NCI-H510A (cell line): ENCODE data around the gene SMIM14.
A peak's percentile ranks its signal among the peaks of the same experiment; 100 is the strongest.
"Not testable (repeated sequence)": the region's sequence is repeated elsewhere in the genome, so short reads cannot be mapped to it uniquely, and the experiment has no call there.

ENCODE experiments used
- DNase-seq: peaks from one replicate; lab custom pipeline; 2025; lab: John Stamatoyannopoulos, UW

SMIM14 gene

GRCh38 chr4:39638354-39639239 is at the start of gene SMIM14:
SMIM14 (minus strand) TSS chr4:39638865; CDS start chr4:39605145, 33,720 bp downstream.
- DNase-seq, result peak; percentile 90

- DNase-seq, result no peak
These were observed 48.3 kb upstream of the SMIM14 start for GRCh38 chr4:39687014-39687413.

- no peak for DNase-seq
These were observed 47.3 kb upstream of the SMIM14 start for GRCh38 chr4:39685990-39686389.

GRCh38 chr4:39682138-39682537 is 43.5 kb upstream of the SMIM14 start:
- DNase-seq, result no peak

- not testable (repeated sequence) for DNase-seq
These were observed 42.3 kb upstream of the SMIM14 start for GRCh38 chr4:39681003-39681402.

GRCh38 chr4:39675681-39676080 is 37.0 kb upstream of the SMIM14 start:
- not testable (repeated sequence) for DNase-seq

GRCh38 chr4:39670296-39670695 is 31.6 kb upstream of the SMIM14 start:
- not testable (repeated sequence) for DNase-seq

GRCh38 chr4:39668887-39669286 is 30.2 kb upstream of the SMIM14 start:
- DNase-seq, result no peak

- no peak for DNase-seq
These were observed 29.0 kb upstream of the SMIM14 start for GRCh38 chr4:39667706-39668105.

GRCh38 chr4:39664828-39665731 is 26.4 kb upstream of the SMIM14 start:
- DNase-seq, result no peak

GRCh38 chr4:39662683-39663082 is 24.0 kb upstream of the SMIM14 start:
- no peak for DNase-seq

GRCh38 chr4:39660757-39661156 is 22.1 kb upstream of the SMIM14 start:
- DNase-seq, result no peak

- no peak for DNase-seq
These were observed 21.4 kb upstream of the SMIM14 start for GRCh38 chr4:39660045-39660444.

- no peak for DNase-seq
These were observed 20.1 kb upstream of the SMIM14 start for GRCh38 chr4:39658756-39659155.

GRCh38 chr4:39657465-39657864 is 18.8 kb upstream of the SMIM14 start:
- DNase-seq, result no peak

- not testable (repeated sequence) for DNase-seq
These were observed 18.0 kb upstream of the SMIM14 start for GRCh38 chr4:39656638-39657037.

- no peak for DNase-seq
These were observed 17.2 kb upstream of the SMIM14 start for GRCh38 chr4:39655876-39656275.

- DNase-seq, result no peak
These were observed 16.5 kb upstream of the SMIM14 start for GRCh38 chr4:39655211-39655610.

- DNase-seq, result not testable (repeated sequence)
These were observed 12.9 kb upstream of the SMIM14 start for GRCh38 chr4:39651586-39651985.

- DNase-seq, result no peak
These were observed 11.1 kb upstream of the SMIM14 start for GRCh38 chr4:39649639-39650265.

GRCh38 chr4:39648827-39649558 is 10.3 kb upstream of the SMIM14 start:
- no peak for DNase-seq

GRCh38 chr4:39648213-39648612 is 9.5 kb upstream of the SMIM14 start:
- DNase-seq, result no peak
